Upper lobe of left lung (tissue), 6 donors: ENCODE data around the gene GLP2R. TPM values are rescaled to one million over a fixed set of nuclear protein-coding genes. Genes with fewer than 3 reads are reported as not detected.
"Not testable (repeated sequence)": the region's sequence is repeated elsewhere in the genome, so short reads cannot be mapped to it uniquely, and the experiment has no call there.

Experiments
- ATAC-seq, 2 donors: fragments of 200-7000 bp; cut with Tn5 transposase; one replicate each; pipeline ENCODE4 v1.9.1; 2022; ENCODE audit warnings: mild to moderate bottlenecking in 2 of 2, moderate library complexity in 2 of 2; ENCODE audit not compliant: low FRiP score in 2 of 2
- DNase-seq, 2 donors: peaks; one replicate each; pipeline ENCODE4 v3.0.0-alpha.2; 2019 to 2020
- H3K27ac ChIP-seq, 4 donors: fragments of 200-600 bp; sonication (generic); one replicate each; pipeline ENCODE4 v1.5.1; 2016 to 2019
- H3K27me3 ChIP-seq, 4 donors: fragments of 200-600 bp; sonication (generic); one replicate each; pipeline ENCODE4 v1.5.1; 2017 to 2019
- H3K36me3 ChIP-seq, 4 donors: fragments of 200-600 bp; sonication (generic); one replicate each; pipeline ENCODE4 v1.5.1; 2016 to 2019
- H3K4me1 ChIP-seq, 4 donors: fragments of 200-600 bp; sonication (generic); one replicate each; pipeline ENCODE4 v1.5.1; 2018 to 2019
- H3K4me3 ChIP-seq, 4 donors: fragments of 200-600 bp; sonication (generic); one replicate each; pipeline ENCODE4 v1.5.1; 2017 to 2019; ENCODE audit warnings: mild to moderate bottlenecking in 2 of 4, moderate library complexity in 1 of 4
- H3K9me3 ChIP-seq, 4 donors: fragments of 200-600 bp; sonication (generic); one replicate each; pipeline ENCODE4 v1.5.1; 2018 to 2019
- CTCF ChIP-seq, 6 experiments: fragments of 450-650 bp in 4 of 6; fragments of 200-600 bp in 2 of 6; sonication (generic) in 2 of 6; IDR thresholded peaks; one replicate each; pipeline ENCODE4 v1.5.1; 2016 to 2019; ENCODE audit warnings: antibody characterized with exemption in 6 of 6
- EP300 ChIP-seq, 4 donors: sonication (generic); formaldehyde crosslinking; IDR thresholded peaks; one replicate each; pipeline ENCODE4 v1.5.1; 2017; ENCODE audit warnings: antibody characterized with exemption in 4 of 4, control low read depth in 2 of 4
- POLR2A ChIP-seq, 4 donors: fragments of 450-650 bp; IDR thresholded peaks; one replicate each; pipeline ENCODE4 v1.5.1; 2016 to 2017; ENCODE audit warnings: antibody characterized with exemption in 4 of 4, mild to moderate bottlenecking in 2 of 4
- POLR2AphosphoS5 ChIP-seq, 2 donors: sonication (generic); formaldehyde crosslinking; IDR thresholded peaks; one replicate each; pipeline ENCODE4 v1.5.1; 2017; ENCODE audit warnings: antibody characterized with exemption in 2 of 2
- WGBS, 2 donors: methylation state at CpG; one replicate each; pipeline ENCODE4 v1.1.5; 2017 to 2018; 5-methylcytosine and 5-hydroxymethylcytosine counted together
- total RNA-seq, 6 donors: library from RNA; depleted of rRNA in 4 of 6; stranded (reverse); fragments of >200 nt in 4 of 6; gene quantifications; one replicate each; pipeline versions ENCODE4 v1.1.0 to v1.2.1, GENCODE V29; 2016 to 2021
- donor health status: DM: no; HTN: no; CAD: no; lungs with moderate emphysema.
- donor health status: DM: no; HTN: yes; CAD: no; lungs with severe emphysema.

Gene GLP2R
- total RNA-seq, 6 donors from 2014 or later = 0.30 to 2.0 (median 0.78) TPM; not detected in 2

- no peak for DNase-seq
- no peak overlapping the region for H3K4me3 ChIP-seq
- H3K9me3 ChIP-seq = no peaks in the 10 kb centered on the region
- H3K27ac ChIP-seq = no peak overlapping the region
- no peaks in the 10 kb centered on the region for H3K4me1 ChIP-seq
- no peak for ATAC-seq
- 85 to 100% methylated on average over 2 to 8 of the region's 8 CpGs for WGBS, 2 donors
- no peaks in the 10 kb centered on the region for H3K27me3 ChIP-seq
- H3K36me3 ChIP-seq = peaks cover 0 to 51% (median 9%) of the 10 kb centered on the region in 4 donors
- no peak for TF ChIP-seq EP300 (IDR thresholded peaks at IDR 0.05)
- TF ChIP-seq POLR2AphosphoS5 (IDR thresholded peaks at IDR 0.05) = no peak
- TF ChIP-seq POLR2A (IDR thresholded peaks at IDR 0.05) = no peak
- no peak for TF ChIP-seq CTCF (IDR thresholded peaks at IDR 0.05)
These were observed 90.4 kb downstream of the GLP2R start for GRCh38 chr17:9916108-9916507.

- WGBS, 2 donors = 80 to 90% methylated on average over 12 to 13 of the region's 13 CpGs
These were observed 91.4 kb downstream of the GLP2R start for GRCh38 chr17:9917131-9917530.

GRCh38 chr17:9917801-9918200 lies 92.1 kb downstream of the GLP2R start:
- Histone ChIP-seq H3K27me3 (no peaks in the 10 kb centered on the region), H3K36me3 (peaks cover 0 to 51% (median 9%) of the 10 kb centered on the region in 4 donors), H3K4me1 (no peaks in the 10 kb centered on the region), H3K4me3 (no peak overlapping the region), H3K9me3 (no peaks in the 10 kb centered on the region), H3K27ac (no peak overlapping the region)
- peak in 1 of 2 donors; percentile 82 for DNase-seq
- WGBS, 2 donors = 81 to 92% methylated on average over 14 to 19 of the region's 19 CpGs
- TF ChIP-seq POLR2AphosphoS5 (IDR thresholded peaks at IDR 0.05) = no peak
- no peak for TF ChIP-seq POLR2A (IDR thresholded peaks at IDR 0.05)
- no peak for TF ChIP-seq CTCF (IDR thresholded peaks at IDR 0.05)
- no peak for TF ChIP-seq EP300 (IDR thresholded peaks at IDR 0.05)
- ATAC-seq = no peak

More at GRCh38 chr17:9917131-9917530, 91.4 kb downstream of the GLP2R start:
- Histone ChIP-seq H3K27ac (no peak overlapping the region), H3K4me3 (no peak overlapping the region), H3K4me1 (no peaks in the 10 kb centered on the region), H3K9me3 (no peaks in the 10 kb centered on the region), H3K27me3 (no peaks in the 10 kb centered on the region), H3K36me3 (peaks cover 0 to 51% (median 9%) of the 10 kb centered on the region in 4 donors)
- DNase-seq = no peak
- TF ChIP-seq POLR2AphosphoS5 (IDR thresholded peaks at IDR 0.05) (no peak), EP300 (IDR thresholded peaks at IDR 0.05) (no peak), CTCF (IDR thresholded peaks at IDR 0.05) (no peak), POLR2A (IDR thresholded peaks at IDR 0.05) (no peak)
- no peak for ATAC-seq

GRCh38 chr17:9918352-9918751 lies 92.6 kb downstream of the GLP2R start:
- Histone ChIP-seq H3K27me3 (no peaks in the 10 kb centered on the region), H3K27ac (no peak overlapping the region), H3K4me3 (no peak overlapping the region), H3K9me3 (no peaks in the 10 kb centered on the region), H3K36me3 (peaks cover 0 to 51% (median 9%) of the 10 kb centered on the region in 4 donors), H3K4me1 (no peaks in the 10 kb centered on the region)
- TF ChIP-seq EP300 (IDR thresholded peaks at IDR 0.05) (no peak), POLR2AphosphoS5 (IDR thresholded peaks at IDR 0.05) (no peak), POLR2A (IDR thresholded peaks at IDR 0.05) (no peak), CTCF (IDR thresholded peaks at IDR 0.05) (no peak)
- no peak for DNase-seq
- no peak for ATAC-seq
- WGBS, 2 donors = 85 to 86% methylated on average over 8 of the region's 8 CpGs

- no peak for DNase-seq
- whole genome bisulfite sequencing, 2 donors = 84% methylated on average over 3 to 5 of the region's 5 CpGs
- Histone ChIP-seq H3K27me3 (no peaks in the 10 kb centered on the region), H3K4me1 (no peaks in the 10 kb centered on the region), H3K27ac (no peak overlapping the region), H3K4me3 (no peak overlapping the region), H3K9me3 (no peaks in the 10 kb centered on the region), H3K36me3 (peaks cover 0 to 51% (median 9%) of the 10 kb centered on the region in 4 donors)
- TF ChIP-seq EP300 (IDR thresholded peaks at IDR 0.05) (no peak), POLR2AphosphoS5 (IDR thresholded peaks at IDR 0.05) (no peak), CTCF (IDR thresholded peaks at IDR 0.05) (no peak), POLR2A (IDR thresholded peaks at IDR 0.05) (no peak)
- peak in 1 of 2 donors; percentile 8 for ATAC-seq
These were observed 93.2 kb downstream of the GLP2R start for GRCh38 chr17:9918804-9919352.

- not testable (repeated sequence) for H3K9me3 ChIP-seq, H3K27ac ChIP-seq, H3K27me3 ChIP-seq, H3K4me1 ChIP-seq, DNase-seq, ATAC-seq, H3K4me3 ChIP-seq
- H3K36me3 ChIP-seq = peaks cover 0 to 44% (median 7%) of the 10 kb centered on the region in 4 donors
- 84 to 91% methylated on average over 11 to 13 of the region's 13 CpGs for WGBS, 2 donors
These were observed 95.5 kb downstream of the GLP2R start for GRCh38 chr17:9921216-9921615.
